Measurements from ENCODE around the gene SUPT4H1.
"Not testable (repeated sequence)": the region's sequence is repeated elsewhere in the genome, so short reads cannot be mapped to it uniquely, and the experiment has no call there.

The SUPT4H1 gene

DNA sequence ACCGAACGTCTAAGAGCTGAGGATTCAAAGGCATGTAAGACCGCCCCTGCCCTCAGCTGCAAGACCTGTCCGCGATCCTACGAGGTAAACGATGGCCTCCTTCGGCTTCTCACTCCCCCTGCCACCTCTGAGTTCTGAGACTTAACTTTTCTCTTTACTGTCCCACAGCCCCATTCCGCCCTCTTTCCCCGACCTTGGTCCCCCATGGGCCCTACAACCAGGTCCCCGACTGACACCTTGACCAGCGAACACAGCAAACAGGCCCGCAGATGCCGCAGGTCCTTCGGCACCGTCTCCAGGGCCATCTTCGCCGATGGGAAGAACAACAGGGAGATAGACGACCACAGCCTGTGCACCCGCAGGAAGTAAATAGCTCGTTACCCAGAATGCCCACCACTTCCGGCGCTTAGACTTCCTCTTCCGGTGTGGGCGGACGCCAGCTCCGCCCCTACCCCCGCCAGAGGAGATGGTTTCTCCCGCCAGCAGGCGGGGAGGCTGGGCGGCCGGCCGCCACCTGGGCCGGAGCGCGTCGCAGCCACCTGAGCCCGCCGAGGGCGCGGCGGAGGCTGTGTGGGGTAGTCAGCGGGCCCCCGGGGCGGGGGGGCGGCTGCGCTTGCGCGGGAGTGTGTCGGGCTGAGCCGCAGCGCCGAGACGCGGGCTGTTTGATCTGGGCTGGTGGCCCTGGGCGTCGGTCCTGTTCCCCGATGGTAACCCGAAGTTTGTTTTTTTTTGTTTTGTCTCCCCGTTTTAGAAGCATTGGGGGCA is at the start of gene SUPT4H1:
Gene SUPT4H1 (minus strand): TSS at position 371 of the 765 bp plus-strand sequence. CDS start 66 bp downstream, at position 305.
- DNase-seq: peak; percentile 73

DNA sequence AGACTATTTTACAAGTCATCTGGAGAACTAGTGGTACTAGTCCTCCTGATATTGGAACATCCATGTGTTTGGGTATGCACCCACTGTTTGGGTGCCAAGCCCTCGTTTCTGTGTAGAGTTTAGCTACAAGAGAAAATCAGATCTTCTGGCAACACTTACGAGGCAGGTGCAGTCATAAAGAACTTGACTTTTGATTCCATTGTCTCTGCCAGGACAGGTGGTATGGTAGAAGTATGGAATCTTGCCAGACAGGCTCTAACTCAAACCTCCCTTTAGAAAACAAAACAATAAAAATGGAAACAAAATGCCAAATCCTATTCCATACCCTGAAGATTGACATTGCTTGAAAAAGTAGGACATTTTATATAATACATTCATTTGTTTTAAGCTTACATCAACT is 49.3 kb upstream of the SUPT4H1 start:
- DNase-seq: peak; percentile 32

DNA sequence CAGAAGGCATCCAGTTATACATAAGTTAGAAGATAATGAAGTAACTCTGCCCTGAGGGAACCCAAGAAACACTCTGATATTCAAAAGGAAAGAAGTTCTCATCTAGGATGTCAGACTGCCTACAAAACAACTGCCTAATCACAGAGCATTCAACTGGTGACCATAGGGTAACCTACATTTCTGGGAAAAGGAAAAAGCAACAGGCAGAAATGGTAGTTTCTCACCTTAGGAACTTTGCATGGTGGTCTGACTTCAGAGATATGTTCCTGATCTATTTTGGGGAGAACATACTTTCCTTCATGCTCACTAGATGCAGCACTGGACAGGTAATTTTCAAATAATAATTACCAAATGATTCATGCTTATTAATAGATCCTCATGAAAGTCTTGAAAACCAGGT is 48.8 kb upstream of the SUPT4H1 start:
- no peak for DNase-seq

DNA sequence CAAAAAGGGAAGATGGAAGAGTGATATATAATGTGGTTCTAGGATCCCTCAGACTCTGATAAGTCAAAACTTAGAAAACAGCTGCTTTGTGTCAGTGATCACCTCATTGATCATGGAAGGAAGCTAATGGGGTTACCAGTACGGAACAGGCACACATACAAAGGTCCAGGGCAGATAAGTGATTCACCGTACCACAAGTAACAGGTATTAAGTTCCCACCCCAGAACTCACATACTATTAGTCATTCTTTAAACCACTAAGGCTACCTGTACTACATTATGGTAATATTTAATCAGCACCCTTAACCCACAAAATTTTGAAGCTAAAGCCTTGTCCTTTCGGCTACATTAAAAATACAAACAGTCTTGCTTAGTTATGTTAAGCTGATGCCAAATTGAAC is 48.0 kb upstream of the SUPT4H1 start:
- no peak for DNase-seq

DNA sequence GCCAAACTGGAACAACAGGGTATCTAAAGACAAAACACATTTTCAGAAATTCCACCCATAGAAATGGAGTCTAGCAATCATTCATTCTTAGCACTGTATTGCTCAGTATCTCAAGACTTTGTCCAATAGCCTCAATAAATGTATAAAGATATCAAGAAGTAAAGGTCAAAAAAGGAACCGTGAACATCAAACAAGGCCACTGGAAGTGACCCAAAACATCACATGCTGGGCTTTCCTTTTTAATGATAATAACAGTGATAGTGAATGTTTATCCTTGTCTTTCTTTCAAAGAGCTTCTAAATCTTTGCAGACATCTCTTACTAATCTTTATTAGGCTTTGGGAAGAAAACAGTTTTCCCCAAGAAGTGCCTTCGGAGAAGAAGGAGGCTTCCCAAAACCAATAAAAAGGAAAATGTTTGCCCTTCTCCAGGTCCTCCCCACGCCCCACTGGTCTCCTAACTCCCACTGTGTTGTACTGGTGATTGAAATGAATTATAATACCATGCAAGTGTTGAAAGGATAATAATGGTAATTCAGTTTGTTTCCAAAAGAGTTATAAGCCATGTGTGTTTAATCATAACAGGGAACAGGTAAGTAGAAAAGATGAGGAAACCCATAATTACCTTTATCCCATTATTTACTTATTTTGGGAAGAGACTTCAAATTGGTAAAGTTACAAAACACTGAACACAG is 46.7 kb upstream of the SUPT4H1 start:
- no peak for DNase-seq

DNA sequence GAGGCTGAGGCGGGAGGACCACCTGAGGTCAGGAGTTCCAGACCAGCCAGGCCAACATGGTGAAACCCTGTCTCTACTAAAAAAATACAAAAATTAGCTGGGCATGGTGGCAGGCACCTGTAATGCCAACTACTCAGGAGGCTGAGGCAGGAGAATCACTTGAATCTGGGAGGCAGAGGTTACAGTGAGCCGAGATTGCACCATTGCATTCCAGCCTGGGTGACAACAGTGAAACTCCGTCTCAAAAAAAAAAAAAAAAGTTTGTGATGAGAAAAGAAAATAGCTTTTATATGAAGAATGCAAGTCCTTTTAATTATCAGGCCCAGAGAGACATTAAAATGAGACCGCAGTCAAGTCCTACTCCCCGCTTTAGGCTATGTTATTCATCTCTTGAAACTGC is 45.4 kb upstream of the SUPT4H1 start:
- DNase-seq: not testable (repeated sequence)

DNA sequence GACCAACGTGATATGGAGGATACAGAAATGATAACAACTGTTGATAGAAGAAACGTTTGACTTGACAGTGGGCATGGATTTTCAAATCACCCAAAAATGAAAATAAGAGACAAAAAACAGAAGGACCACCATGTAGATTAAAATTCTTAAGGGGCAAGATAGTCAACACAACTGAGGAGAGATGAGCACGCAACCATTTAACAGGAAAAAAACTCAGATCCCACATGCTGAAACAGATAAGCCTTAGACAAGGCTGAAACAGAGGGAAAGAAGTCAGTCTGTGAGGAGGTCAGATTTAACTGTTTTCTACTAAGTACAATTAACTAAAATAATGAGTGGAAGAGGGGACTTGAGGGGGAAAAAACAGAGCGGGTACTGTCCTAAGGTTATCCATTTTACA is 44.2 kb upstream of the SUPT4H1 start:
- DNase-seq: no peak

DNA sequence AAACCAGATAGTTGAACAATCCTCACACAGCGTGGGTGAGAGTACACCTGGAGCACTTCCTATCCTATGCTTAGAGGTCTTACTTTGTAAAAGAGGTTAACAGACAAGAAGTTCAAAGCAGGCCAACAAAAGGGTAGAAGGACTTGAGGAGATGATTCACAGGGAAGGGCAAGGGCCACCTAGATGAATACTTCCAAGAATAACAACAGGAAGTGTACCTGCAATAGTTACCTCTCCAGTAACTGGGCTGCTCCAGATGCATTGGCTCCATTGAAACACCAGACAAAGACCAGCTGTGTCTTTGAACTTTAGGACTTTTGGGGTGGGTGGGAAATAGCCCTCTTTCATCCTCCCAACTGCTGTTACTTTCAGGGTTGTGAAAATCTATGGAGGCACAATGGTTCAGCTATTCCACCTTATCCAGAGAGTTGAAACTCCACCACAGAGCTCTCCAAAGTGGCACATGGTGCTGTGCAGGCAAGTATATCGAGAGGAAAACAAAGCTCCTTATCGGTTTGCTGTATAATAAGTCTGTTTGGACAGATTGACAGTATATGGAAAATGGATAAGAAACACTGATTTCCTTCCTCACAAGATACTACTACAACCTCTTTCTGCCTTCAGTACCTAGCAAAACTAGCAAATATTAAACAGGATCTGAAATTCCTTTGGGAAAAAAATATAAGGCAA is 42.7 kb upstream of the SUPT4H1 start:
- DNase-seq: no peak

DNA sequence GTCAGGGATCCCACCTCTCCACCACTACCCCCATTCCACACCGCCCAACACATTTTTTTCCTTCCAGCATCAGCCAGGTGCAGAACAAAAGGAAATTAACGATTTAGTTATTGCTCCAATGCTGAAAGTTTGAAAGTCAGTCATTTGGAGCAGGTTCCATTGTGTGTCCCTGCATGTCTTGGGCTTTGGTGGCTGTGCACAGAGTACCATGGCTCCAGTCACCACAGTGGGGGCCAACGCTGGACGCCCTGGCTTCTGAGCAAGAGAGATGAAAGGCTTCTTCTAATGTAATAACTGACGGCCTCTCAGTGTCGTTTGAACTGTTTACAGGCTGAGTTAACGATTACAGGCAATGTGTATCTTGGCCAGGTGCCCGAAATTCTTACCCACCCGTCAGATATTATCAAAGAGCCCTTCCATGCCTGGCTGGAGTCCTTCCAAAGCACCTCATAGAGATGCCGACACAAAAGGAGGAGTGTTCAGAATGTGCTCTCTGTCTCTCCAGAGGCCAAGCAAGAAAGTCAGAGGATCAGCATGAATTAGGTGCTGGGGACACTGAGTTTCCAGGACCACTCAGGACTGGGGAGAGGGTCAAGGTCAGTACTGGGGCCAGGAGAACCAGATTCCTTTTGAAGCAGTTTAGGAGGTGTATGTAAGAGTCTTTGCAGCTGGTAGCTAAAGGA is 39.4 kb upstream of the SUPT4H1 start:
- DNase-seq: peak; percentile 94

DNA sequence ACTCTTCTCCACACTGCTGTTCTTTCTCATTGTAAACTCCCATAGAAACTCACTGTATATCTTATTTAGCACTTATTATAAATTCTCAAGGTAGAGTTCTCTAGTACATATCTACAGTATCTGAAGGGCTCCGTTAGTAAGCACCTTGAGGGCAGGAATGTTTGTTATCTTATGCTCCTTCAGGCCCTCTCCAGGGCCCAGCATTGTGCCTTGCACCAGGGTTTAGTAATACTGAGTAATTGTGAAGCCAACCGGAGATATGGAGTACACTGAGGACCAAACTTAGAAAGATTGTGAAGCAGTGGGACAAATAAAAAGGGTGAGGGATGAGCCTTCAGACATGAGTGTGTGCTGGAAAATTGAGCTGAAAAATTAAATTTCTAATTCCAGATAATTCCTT is 38.9 kb upstream of the SUPT4H1 start:
- no peak for DNase-seq

DNA sequence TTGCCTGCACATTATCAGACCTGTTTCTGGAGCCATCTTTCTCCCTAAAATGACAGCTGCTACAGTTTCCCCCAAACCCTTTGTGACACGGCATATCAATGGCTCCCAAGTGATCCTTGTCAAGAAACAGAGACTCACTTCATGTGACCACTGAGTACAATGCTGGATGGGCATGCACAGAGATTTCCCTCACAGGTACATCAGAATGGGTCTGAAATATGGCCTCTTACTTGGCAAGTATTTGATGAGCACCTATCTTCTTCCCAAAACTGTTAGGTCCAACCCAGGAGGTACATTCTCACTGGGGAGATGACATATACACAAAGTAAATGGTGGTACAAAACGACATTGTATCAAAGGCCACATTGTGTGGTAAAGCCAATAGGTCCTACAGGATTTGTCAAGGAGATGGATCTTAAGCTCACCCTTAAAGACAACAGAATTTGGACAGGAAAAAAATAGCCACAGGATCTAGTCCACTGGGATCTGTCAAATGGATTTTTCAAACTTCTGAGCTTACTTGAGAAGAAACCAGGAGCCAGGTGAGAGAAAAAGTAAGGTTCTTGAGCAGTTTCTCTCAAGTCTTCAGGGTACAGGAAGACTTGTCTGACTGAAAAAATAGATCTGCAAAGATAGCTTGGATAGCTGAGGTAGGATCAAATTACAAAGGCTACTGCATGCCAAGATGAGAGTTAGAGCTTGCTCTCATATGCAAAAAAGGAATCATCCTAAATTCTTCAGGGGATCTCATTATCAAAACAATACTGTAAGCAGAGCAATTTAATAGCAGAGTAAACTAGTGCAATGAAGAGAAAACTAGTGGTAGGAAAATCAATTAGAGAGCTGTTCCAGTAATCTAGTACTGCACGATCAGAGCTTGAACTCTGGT is 36.5 kb upstream of the SUPT4H1 start:
- DNase-seq: no peak

DNA sequence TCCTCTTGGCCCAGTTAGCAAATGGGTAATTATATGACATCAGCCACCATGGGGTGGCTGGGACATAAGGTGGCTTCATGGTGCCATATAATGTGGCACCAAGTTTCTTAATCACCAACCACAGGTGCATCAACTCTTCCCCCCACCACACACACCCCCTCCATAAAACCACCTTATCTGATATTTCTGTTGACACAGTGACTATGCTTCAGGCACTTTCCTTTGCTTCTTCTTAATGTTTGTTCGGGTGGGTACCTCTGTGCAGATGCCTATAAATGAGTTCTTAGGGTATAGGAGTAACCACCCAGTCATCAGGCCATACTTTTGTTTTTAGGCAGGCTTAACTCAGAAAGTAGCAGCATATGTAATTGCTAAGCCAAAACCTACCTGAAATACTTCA is 35.8 kb upstream of the SUPT4H1 start:
- no peak for DNase-seq

DNA sequence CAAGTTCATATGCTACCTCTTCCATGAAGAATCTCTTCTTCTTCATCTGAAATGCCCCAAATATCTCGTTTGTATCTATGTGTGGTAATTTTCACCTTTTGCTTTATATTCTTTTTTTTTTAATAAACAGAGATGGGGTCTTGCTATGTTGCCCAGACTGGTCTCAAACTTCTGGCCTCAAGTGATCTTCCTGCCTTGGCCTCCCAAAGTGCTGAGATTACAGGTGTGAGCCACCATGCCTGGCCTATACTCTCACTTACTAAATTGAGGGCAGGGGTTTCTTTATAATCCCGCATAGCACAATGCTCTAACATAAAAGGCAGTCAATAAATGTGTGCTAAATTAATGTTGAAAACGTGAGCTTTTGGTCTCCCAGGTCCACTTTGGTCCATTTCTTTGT is 34.7 kb upstream of the SUPT4H1 start:
- DNase-seq: no peak

DNA sequence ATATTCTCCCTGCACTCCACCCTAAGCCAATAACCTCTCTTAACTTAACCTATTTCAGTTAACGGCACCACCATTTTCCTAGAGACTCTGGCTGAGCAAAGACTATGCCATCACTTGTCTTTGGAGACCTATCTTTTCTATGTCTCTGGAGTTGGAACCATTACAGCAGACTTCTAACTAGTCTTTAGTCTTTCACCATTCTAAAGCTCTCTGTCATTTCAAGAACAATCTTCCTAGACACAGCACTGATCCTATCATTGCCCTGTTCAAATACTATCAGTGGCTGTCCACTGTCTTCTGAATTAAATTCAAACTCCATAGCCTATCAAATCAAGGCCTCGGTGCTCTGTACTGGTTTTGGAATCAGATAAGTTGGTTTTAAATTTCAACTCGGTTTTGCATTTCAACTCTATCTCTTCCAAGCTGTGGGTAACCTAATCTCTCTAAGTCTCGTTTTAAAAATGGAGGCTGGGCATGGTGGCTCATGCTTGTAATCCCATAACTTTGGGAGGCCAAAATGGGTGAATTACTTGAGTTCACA is 33.4 kb upstream of the SUPT4H1 start:
- no peak for DNase-seq

DNA sequence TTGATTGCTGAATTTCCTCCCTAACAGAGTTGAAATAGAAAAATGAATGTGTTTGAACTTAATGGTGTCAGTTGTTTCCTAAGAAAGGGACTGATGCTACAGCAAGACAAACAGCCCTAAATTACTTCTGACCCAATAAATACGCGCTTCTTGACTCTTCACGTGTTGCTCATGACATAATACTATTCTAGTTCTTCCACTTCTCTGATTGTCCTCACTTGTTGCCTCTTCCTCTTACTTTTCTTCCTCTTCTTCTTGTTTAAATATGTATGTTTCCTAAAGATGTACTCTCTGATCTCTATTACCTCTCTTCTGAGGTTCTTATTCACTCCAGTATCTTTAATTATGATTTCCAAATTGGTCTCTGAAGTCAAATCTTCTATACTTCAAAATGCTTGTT is 32.9 kb upstream of the SUPT4H1 start:
- no peak for DNase-seq

DNA sequence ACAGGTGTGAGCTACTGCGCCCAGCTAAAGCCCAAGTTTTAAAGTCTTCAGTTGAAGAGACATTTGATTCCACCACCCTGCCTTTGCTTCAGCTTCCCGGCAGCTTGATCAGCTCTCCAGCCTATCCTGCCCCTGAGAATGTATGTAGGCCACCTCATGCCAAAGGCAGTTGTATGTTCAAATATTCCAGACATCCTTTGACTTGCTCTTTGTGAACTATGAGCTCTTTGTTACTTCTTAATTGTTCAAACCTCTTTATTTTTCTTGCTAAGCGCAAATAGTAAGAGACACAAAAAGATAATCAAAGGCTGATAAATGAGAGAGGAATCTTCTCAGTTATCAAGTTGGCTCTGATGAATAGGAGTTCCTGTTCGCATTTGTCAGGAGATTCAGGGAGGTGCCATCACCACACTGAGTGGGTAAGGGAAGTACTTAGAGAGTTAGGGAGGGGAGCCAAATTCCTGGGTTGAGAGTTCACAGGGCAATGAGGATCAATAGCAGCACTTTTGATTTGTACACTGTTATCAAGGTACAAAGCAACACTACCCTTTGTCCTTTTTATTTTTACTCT is 32.0 kb upstream of the SUPT4H1 start:
- no peak for DNase-seq

DNA sequence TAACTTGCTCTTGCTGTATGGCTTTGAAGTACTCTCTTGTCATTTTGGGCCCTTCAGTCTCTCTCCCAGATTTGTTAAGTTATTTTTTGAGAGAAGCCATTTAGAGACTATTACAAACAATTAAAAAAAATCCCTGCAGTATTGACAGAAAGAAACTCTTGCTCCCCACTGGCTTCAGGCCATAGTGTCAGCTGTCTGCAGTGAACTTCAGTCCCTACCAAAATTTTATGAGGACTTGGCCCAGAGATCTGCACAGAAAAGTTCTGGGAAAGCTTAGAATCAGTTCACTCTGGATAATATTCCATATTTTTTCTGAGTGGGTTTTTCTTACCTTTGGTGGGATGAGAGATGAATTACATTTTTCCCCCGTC is 30.9 kb upstream of the SUPT4H1 start:
- DNase-seq: no peak

DNA sequence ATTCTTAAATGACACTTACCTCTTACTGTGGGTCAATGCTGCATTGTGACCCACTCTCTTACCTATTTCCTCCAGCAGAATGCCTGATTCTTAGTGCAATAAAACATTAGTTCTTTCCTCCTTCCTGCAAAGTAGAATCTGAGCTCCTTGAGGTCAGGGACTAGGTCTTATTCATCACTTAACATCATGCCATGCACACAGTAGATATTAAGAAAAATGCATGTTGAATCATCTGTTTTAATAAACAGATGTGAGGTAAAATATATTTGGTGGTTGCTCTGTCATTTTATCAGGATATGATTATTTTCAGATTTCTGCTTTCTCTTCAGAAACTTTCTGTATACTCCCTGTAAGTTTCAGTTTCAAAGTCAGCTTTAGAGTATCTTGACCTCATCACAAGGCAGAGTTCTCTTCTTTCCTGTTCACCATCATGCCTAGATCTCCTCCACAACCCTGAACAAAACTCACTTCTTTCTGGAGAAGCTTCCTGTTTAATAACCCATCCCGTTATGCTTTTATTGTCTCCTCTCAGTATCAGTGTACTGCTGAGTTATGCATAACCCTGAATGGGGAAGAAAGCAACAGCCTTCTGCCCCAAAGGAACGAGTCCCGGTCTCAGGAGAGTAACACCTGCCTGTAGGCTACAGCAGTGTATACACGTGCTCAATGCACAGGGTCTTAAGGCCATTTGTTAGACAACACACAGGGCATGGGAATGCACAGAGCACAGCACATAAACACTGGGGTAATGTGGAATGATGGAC is 30.3 kb upstream of the SUPT4H1 start:
- no peak for DNase-seq

DNA sequence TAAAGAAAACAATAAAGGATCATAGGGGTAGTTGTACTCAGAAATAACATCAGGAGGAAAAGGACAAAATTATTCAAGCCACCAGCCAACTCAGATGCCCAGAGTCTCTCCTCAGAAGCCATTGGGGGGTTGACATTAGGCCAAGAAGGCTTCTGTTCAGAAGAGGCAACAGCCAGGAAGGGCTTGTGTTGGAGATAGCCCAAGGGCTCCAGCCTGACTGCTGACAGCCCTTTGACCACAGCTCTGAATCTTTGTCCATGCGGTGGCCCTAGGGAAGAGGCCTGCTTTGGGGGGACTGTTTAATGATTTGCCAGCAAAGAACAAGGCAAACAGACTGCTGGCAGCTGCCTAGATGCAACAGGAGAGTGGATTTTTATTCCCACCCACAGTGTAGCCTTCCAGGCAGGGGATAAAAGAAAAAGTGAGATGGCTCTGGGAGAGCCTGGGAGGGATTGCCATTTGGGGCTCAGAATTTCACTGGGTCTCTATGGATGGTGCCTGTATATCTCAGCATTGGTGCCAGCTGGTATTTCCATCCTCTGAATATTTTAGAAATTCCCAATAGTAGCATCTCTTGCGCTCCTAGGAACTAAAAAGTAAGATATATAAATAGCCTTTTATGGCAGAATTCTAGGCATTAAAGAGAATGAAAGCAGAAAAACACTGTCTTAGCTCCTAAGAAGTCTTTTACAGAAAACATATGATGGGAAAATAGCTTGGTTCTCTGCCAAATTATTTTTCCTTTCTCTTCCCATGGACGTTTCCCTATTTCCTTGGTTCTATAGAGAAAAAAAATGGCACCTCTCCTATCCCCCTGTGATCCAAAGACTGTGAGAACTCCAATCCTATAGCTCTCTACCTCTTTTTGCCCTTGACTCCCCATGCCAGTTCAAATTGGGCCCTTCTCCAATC is 29.4 kb upstream of the SUPT4H1 start:
- DNase-seq: no peak
